GM19438 (cell line): ENCODE data around the gene SIN3A.
"Not testable (repeated sequence)": the region's sequence is repeated elsewhere in the genome, so short reads cannot be mapped to it uniquely, and the experiment has no call there.

Source experiments
- ATAC-seq: cut with Tn5 transposase; IDR thresholded peaks from one replicate; pipeline ENCODE4 v1.9.1; 2021; ENCODE audit warnings: low read depth; ENCODE audit not compliant: unreplicated experiment

SIN3A gene

GRCh38 chr15:75450307-75451201 lies 936 bp downstream of the SIN3A start:
- ATAC-seq = peak; percentile 27

GRCh38 chr15:75449585-75450306 lies 1.7 kb downstream of the SIN3A start:
- no peak for ATAC-seq

GRCh38 chr15:75448171-75448570 lies 3.3 kb downstream of the SIN3A start:
- not testable (repeated sequence) for ATAC-seq

GRCh38 chr15:75446151-75446550 lies 5.3 kb downstream of the SIN3A start:
- no peak for ATAC-seq

- not testable (repeated sequence) for ATAC-seq
Measured at GRCh38 chr15:75445324-75445723, 6.2 kb downstream of the SIN3A start.

- ATAC-seq = not testable (repeated sequence)
Measured at GRCh38 chr15:75443972-75444453, 7.5 kb downstream of the SIN3A start.

GRCh38 chr15:75437721-75438120 lies 13.8 kb downstream of the SIN3A start:
- ATAC-seq = no peak

GRCh38 chr15:75436881-75437280 lies 14.6 kb downstream of the SIN3A start:
- no peak for ATAC-seq

GRCh38 chr15:75431682-75432081 lies 19.8 kb downstream of the SIN3A start:
- ATAC-seq = no peak

GRCh38 chr15:75431270-75431669 lies 20.2 kb downstream of the SIN3A start:
- ATAC-seq = no peak

- ATAC-seq = no peak
Measured at GRCh38 chr15:75430259-75430658, 21.2 kb downstream of the SIN3A start.

- ATAC-seq = no peak
Measured at GRCh38 chr15:75428152-75428551, 23.3 kb downstream of the SIN3A start.

GRCh38 chr15:75425966-75426500 lies 25.5 kb downstream of the SIN3A start:
- ATAC-seq = no peak

GRCh38 chr15:75422554-75422953 lies 28.9 kb downstream of the SIN3A start:
- ATAC-seq = no peak

GRCh38 chr15:75420698-75421097 lies 30.8 kb downstream of the SIN3A start:
- no peak for ATAC-seq

GRCh38 chr15:75416584-75416983 lies 34.9 kb downstream of the SIN3A start:
- ATAC-seq = no peak

- ATAC-seq = no peak
Measured at GRCh38 chr15:75410196-75410595, 41.3 kb downstream of the SIN3A start.

- no peak for ATAC-seq
Measured at GRCh38 chr15:75407083-75407482, 44.4 kb downstream of the SIN3A start.

- ATAC-seq = no peak
Measured at GRCh38 chr15:75403892-75404291, 47.6 kb downstream of the SIN3A start.

GRCh38 chr15:75397494-75397893 lies 54.0 kb downstream of the SIN3A start:
- no peak for ATAC-seq

- ATAC-seq = no peak
Measured at GRCh38 chr15:75389791-75390382, 61.6 kb downstream of the SIN3A start.
